Bronchial epithelial cell (primary cell): ENCODE results near the gene ACSL6. TPM values are rescaled to one million over a fixed set of nuclear protein-coding genes. Genes with fewer than 3 reads are reported as not detected.
A peak's percentile ranks its signal among the peaks of the same experiment; 100 is the strongest.

Source experiments
- DNase-seq: peaks from one replicate; pipeline ENCODE4 v3.0.0-alpha.2; 2010; ENCODE audit warnings: low read depth
- FAIRE-seq: peaks from 2 replicates; lab custom pipeline; 2011; peaks lifted over from hg19 to GRCh38; lab: Jason Lieb, UNC
- H3K27me3 ChIP-seq: 2 replicates; pipeline ENCODE4 v1.5.1; 2011; ENCODE audit warnings: low read length; ENCODE audit not compliant: control insufficient read depth, insufficient read depth
- H3K36me3 ChIP-seq: 2 replicates; pipeline ENCODE4 v1.5.1; 2011; ENCODE audit warnings: low read length; ENCODE audit not compliant: control insufficient read depth, insufficient read depth
- H3K4me3 ChIP-seq: 2 replicates; pipeline ENCODE4 v1.5.1; 2011; ENCODE audit warnings: mild to moderate bottlenecking, low read depth, low read length, control low read depth
- CTCF ChIP-seq: IDR thresholded peaks from 2 replicates; pipeline ENCODE4 v1.5.1; 2011; ENCODE audit warnings: mild to moderate bottlenecking, moderate library complexity, low read length, control low read depth, inconsistent platforms; ENCODE audit not compliant: insufficient read depth, severe bottlenecking
- total RNA-seq: library from RNA; depleted of rRNA; stranded (reverse); fragments of >200 nt; gene quantifications from 2 replicates; pipeline ENCODE4 v1.2.1, GENCODE V29; 2014

Gene ACSL6
- total RNA-seq, 1 donor from 2014 or later: 0.26 TPM

- Histone ChIP-seq H3K27me3 (no peaks in the 10 kb centered on the region), H3K36me3 (no peaks in the 10 kb centered on the region), H3K4me3 (no peak overlapping the region)
- no peak for TF ChIP-seq CTCF
- no peak for DNase-seq
- no peak for FAIRE-seq
These were observed 47.2 kb upstream of the ACSL6 start for GRCh38 chr5:132058646-132059042.

- TF ChIP-seq CTCF: no peak
- Histone ChIP-seq H3K27me3 (no peaks in the 10 kb centered on the region), H3K36me3 (no peaks in the 10 kb centered on the region), H3K4me3 (no peak overlapping the region)
- DNase-seq (no peak), FAIRE-seq (peak; percentile 83)
These were observed 46.2 kb upstream of the ACSL6 start for GRCh38 chr5:132057498-132058255.

- Histone ChIP-seq H3K36me3 (no peaks in the 10 kb centered on the region), H3K27me3 (no peaks in the 10 kb centered on the region), H3K4me3 (no peak overlapping the region)
- no peak for TF ChIP-seq CTCF
- FAIRE-seq (no peak), DNase-seq (no peak)
These were observed 45.4 kb upstream of the ACSL6 start for GRCh38 chr5:132056610-132057497.

GRCh38 chr5:132055808-132056609, 44.6 kb upstream of the ACSL6 start:
- no peak for TF ChIP-seq CTCF
- FAIRE-seq: no peak
- Histone ChIP-seq H3K27me3 (no peaks in the 10 kb centered on the region), H3K36me3 (no peaks in the 10 kb centered on the region), H3K4me3 (no peak overlapping the region)
- DNase-seq: no peak

- no peaks in the 10 kb centered on the region for H3K36me3 ChIP-seq
- FAIRE-seq (no peak), DNase-seq (no peak)
- H3K4me3 ChIP-seq: no peak overlapping the region
- H3K27me3 ChIP-seq: no peaks in the 10 kb centered on the region
- no peak for TF ChIP-seq CTCF
These were observed 44.0 kb upstream of the ACSL6 start for GRCh38 chr5:132055441-132055807.
